HEK293 (cell line): ENCODE data around the gene RALGAPA2.

ENCODE experiments used
- CTCF ChIA-PET: fragments of 350-600 bp; formaldehyde crosslinking; extraction: SDS; loops from one replicate; lab custom pipeline; 2021; ENCODE audit warnings: antibody characterized with exemption; lab: Yijun Ruan, JAX
- POLR2A ChIA-PET: fragments of 300-600 bp; formaldehyde crosslinking; extraction: SDS; loops from one replicate; lab custom pipeline; 2020; ENCODE audit warnings: antibody characterized with exemption, inconsistent platforms; lab: Yijun Ruan, JAX
- H3K27ac ChIP-seq: fragments of 200-500 bp; sonication (Bioruptor generic); 2 replicates; pipeline ENCODE4 v1.5.1; 2014; ENCODE audit warnings: low read depth, low read length, control low read depth, inconsistent platforms; ENCODE audit errors: extremely low read depth
- H3K36me3 ChIP-seq, 2 experiments: fragments of 200-500 bp in 1 of 2; sonication (Bioruptor generic) in 1 of 2; 1 replicate in 1 of 2; 2 replicates in 1 of 2; pipeline ENCODE4 v1.5.1; 2014 to 2017; ENCODE audit warnings: inconsistent platforms in 2 of 2, low read length in 2 of 2; ENCODE audit not compliant: control insufficient read depth in 2 of 2, insufficient read depth in 1 of 2
- H3K4me1 ChIP-seq: fragments of 200-500 bp; sonication (Bioruptor generic); 2 replicates; pipeline ENCODE4 v1.5.1; 2014; ENCODE audit warnings: mild to moderate bottlenecking, low read length, inconsistent platforms; ENCODE audit not compliant: control insufficient read depth, insufficient read depth
- H3K4me3 ChIP-seq: 2 replicates; pipeline ENCODE4 v1.5.1; 2011; ENCODE audit warnings: low read depth, mild to moderate bottlenecking, control low read depth, low read length, moderate library complexity
- H3K9me3 ChIP-seq: fragments of 200-500 bp; sonication (Bioruptor generic); 2 replicates; pipeline ENCODE4 v1.5.1; 2014; ENCODE audit warnings: low read depth, low read length, inconsistent platforms; ENCODE audit not compliant: control insufficient read depth, insufficient read depth
- GLIS1 ChIP-seq: fragments of 450-650 bp; formaldehyde crosslinking; IDR thresholded peaks from 2 replicates; pipeline ENCODE4 v1.5.1; 2016; ENCODE audit warnings: missing biosample characterization, missing genetic modification characterization
- HOXA7 ChIP-seq: sonication (generic); formaldehyde crosslinking; IDR thresholded peaks from 2 replicates; pipeline ENCODE4 v1.8.1; 2022; ENCODE audit warnings: missing genetic modification reagents, borderline replicate concordance
- OVOL3 ChIP-seq: fragments of 450-650 bp; formaldehyde crosslinking; IDR thresholded peaks from 2 replicates; pipeline ENCODE4 v1.5.1; 2016; ENCODE audit warnings: missing biosample characterization, missing genetic modification characterization
- SP7 ChIP-seq: fragments of 450-650 bp; formaldehyde crosslinking; IDR thresholded peaks from 2 replicates; pipeline ENCODE4 v1.5.1; 2016; ENCODE audit warnings: missing biosample characterization, missing genetic modification characterization
- ZFHX2 ChIP-seq: fragments of 450-650 bp; formaldehyde crosslinking; conservative IDR thresholded peaks from 2 replicates; pipeline ENCODE4 v1.5.1; 2016; ENCODE audit warnings: missing biosample characterization, missing genetic modification characterization
- ZIC2 ChIP-seq: fragments of 450-650 bp; formaldehyde crosslinking; IDR thresholded peaks from 2 replicates; pipeline ENCODE4 v1.5.1; 2016; ENCODE audit warnings: missing biosample characterization, missing genetic modification characterization
- ZNF112 ChIP-seq: fragments of 450-650 bp; formaldehyde crosslinking; IDR thresholded peaks from 2 replicates; pipeline ENCODE4 v1.5.0; 2017; ENCODE audit warnings: missing biosample characterization, missing genetic modification characterization
- ZNF350 ChIP-seq: fragments of 450-650 bp; formaldehyde crosslinking; IDR thresholded peaks from 2 replicates; pipeline ENCODE4 v1.5.0; 2017; ENCODE audit warnings: missing biosample characterization, mild to moderate bottlenecking, missing genetic modification characterization
- ZNF423 ChIP-seq: fragments of 450-650 bp; formaldehyde crosslinking; IDR thresholded peaks from 2 replicates; pipeline ENCODE4 v1.5.1; 2016; ENCODE audit warnings: missing biosample characterization, missing genetic modification characterization
- ZNF510 ChIP-seq: fragments of 450-650 bp; formaldehyde crosslinking; IDR thresholded peaks from 2 replicates; pipeline ENCODE4 v1.5.1; 2018; ENCODE audit warnings: mild to moderate bottlenecking, missing genetic modification characterization, missing biosample characterization; ENCODE audit not compliant: insufficient replicate concordance
- ZNF629 ChIP-seq: fragments of 450-650 bp; formaldehyde crosslinking; IDR thresholded peaks from 2 replicates; pipeline ENCODE4 v1.5.1; 2017; ENCODE audit warnings: missing biosample characterization, missing genetic modification characterization
- ZNF76 ChIP-seq: fragments of 450-650 bp; formaldehyde crosslinking; IDR thresholded peaks from 2 replicates; pipeline ENCODE4; 2016; ENCODE audit warnings: low read depth, missing biosample characterization, missing genetic modification characterization, borderline replicate concordance
- ZNF837 ChIP-seq: fragments of 450-650 bp; formaldehyde crosslinking; IDR thresholded peaks from 2 replicates; pipeline ENCODE4 v1.5.1; 2016; ENCODE audit warnings: missing biosample characterization, missing genetic modification characterization
- TF ChIP-seq, protein P1 (sequence below): fragments of 450-650 bp; formaldehyde crosslinking; IDR thresholded peaks from 2 replicates; pipeline ENCODE4 v1.5.1; 2016; ENCODE audit warnings: missing biosample characterization, missing genetic modification characterization
- TF ChIP-seq, protein P2 (sequence below): fragments of 450-650 bp; formaldehyde crosslinking; optimal IDR thresholded peaks from 2 replicates; pipeline ENCODE3; 2016; ENCODE audit warnings: missing biosample characterization, mild to moderate bottlenecking, missing genetic modification characterization
- TF ChIP-seq, protein P3 (sequence below): fragments of 450-650 bp; formaldehyde crosslinking; IDR thresholded peaks from 2 replicates; pipeline ENCODE4 v1.5.1; 2017; ENCODE audit warnings: missing biosample characterization, missing genetic modification characterization
- TF ChIP-seq, protein P4 (sequence below): fragments of 450-650 bp; formaldehyde crosslinking; IDR thresholded peaks from 2 replicates; pipeline ENCODE4 v1.5.1; 2016; ENCODE audit warnings: missing biosample characterization, missing genetic modification characterization

The RALGAPA2 gene

DNA sequence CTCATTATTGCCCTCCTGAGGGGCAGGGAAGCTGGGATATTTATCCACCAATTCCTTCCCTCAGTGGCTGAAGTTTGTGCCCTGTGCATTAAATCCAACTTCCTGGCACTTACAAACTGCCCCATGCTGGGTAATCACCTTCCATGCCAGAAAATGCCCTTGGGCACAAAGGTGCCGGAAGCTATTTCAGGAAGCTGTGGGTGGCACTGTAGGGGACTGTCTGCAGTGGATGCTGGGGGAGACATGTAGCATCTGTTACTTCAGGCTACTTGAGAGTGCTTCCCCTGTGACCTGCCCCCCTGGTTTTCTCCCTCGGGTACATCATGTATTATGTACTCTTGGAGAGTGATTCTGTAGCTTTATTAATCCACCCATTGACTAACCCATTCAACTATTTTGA, 24.7 kb upstream of the RALGAPA2 start:
- POLR2A ChIA-PET = no interaction called here

DNA sequence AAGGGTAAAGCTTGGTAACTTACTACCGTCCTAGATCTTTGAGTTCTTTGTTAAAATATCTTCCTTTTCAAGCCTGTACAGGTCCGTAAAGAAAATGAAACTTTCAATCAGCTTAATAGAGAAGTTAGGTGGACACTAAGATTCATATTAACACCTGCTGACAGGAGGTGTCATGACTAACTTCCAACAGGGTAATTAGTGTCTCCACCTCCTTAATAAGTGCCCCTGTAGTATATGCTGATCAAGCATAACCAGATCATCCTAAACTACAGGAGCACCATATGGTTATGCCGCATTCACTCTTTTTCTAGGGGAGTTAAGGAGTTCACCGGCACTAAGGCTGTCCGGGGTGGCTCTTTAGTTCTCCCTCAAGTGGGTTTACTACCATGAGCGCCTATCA, 23.9 kb upstream of the RALGAPA2 start:
- Histone ChIP-seq H3K9me3 (no peaks in the 10 kb centered on the region), H3K36me3 (no peaks in the 10 kb centered on the region), H3K27ac (no peak overlapping the region), H3K4me1 (peaks cover 10% of the 10 kb centered on the region; the same call in 1 of the 2 replicates), H3K4me3 (no peak overlapping the region)
- ChIA-PET CTCF (no interaction called here), POLR2A (no interaction called here)
- no peak for TF ChIP-seq ZNF837
- TF ChIP-seq, protein P1, sequence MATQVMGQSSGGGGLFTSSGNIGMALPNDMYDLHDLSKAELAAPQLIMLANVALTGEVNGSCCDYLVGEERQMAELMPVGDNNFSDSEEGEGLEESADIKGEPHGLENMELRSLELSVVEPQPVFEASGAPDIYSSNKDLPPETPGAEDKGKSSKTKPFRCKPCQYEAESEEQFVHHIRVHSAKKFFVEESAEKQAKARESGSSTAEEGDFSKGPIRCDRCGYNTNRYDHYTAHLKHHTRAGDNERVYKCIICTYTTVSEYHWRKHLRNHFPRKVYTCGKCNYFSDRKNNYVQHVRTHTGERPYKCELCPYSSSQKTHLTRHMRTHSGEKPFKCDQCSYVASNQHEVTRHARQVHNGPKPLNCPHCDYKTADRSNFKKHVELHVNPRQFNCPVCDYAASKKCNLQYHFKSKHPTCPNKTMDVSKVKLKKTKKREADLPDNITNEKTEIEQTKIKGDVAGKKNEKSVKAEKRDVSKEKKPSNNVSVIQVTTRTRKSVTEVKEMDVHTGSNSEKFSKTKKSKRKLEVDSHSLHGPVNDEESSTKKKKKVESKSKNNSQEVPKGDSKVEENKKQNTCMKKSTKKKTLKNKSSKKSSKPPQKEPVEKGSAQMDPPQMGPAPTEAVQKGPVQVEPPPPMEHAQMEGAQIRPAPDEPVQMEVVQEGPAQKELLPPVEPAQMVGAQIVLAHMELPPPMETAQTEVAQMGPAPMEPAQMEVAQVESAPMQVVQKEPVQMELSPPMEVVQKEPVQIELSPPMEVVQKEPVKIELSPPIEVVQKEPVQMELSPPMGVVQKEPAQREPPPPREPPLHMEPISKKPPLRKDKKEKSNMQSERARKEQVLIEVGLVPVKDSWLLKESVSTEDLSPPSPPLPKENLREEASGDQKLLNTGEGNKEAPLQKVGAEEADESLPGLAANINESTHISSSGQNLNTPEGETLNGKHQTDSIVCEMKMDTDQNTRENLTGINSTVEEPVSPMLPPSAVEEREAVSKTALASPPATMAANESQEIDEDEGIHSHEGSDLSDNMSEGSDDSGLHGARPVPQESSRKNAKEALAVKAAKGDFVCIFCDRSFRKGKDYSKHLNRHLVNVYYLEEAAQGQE (tag by site-specific recombination) = no peak
- TF ChIP-seq ZNF510 (tag by site-specific recombination) = no peak
- TF ChIP-seq ZNF629 (tag by site-specific recombination) = no peak
- TF ChIP-seq ZIC2 (tag by site-specific recombination) = no peak
- TF ChIP-seq ZNF112 (tag by site-specific recombination) = no peak
- no peak for TF ChIP-seq HOXA7
- no peak for TF ChIP-seq ZNF423 (tag by site-specific recombination)
- TF ChIP-seq ZNF76 (tag by site-specific recombination) = no peak
- TF ChIP-seq ZFHX2 (tag by site-specific recombination) = no peak
- TF ChIP-seq ZNF350 (tag by site-specific recombination) = no peak
- TF ChIP-seq, protein P2, sequence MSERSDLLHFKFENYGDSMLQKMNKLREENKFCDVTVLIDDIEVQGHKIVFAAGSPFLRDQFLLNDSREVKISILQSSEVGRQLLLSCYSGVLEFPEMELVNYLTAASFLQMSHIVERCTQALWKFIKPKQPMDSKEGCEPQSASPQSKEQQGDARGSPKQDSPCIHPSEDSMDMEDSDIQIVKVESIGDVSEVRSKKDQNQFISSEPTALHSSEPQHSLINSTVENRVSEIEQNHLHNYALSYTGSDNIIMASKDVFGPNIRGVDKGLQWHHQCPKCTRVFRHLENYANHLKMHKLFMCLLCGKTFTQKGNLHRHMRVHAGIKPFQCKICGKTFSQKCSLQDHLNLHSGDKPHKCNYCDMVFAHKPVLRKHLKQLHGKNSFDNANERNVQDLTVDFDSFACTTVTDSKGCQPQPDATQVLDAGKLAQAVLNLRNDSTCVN (tag by site-specific recombination) = no peak
- TF ChIP-seq, protein P3, sequence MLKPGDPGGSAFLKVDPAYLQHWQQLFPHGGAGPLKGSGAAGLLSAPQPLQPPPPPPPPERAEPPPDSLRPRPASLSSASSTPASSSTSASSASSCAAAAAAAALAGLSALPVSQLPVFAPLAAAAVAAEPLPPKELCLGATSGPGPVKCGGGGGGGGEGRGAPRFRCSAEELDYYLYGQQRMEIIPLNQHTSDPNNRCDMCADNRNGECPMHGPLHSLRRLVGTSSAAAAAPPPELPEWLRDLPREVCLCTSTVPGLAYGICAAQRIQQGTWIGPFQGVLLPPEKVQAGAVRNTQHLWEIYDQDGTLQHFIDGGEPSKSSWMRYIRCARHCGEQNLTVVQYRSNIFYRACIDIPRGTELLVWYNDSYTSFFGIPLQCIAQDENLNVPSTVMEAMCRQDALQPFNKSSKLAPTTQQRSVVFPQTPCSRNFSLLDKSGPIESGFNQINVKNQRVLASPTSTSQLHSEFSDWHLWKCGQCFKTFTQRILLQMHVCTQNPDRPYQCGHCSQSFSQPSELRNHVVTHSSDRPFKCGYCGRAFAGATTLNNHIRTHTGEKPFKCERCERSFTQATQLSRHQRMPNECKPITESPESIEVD (tag by site-specific recombination) = no peak

More for the DNA sequence above, 24.7 kb upstream of the RALGAPA2 start:
- H3K36me3 ChIP-seq = no peaks in the 10 kb centered on the region
- TF ChIP-seq SP7 (tag by site-specific recombination) (no peak), OVOL3 (tag by site-specific recombination) (no peak), ZFHX2 (tag by site-specific recombination) (0 out of 2 replicates have a peak, but pooled peaks have one; percentile 17), GLIS1 (tag by site-specific recombination) (peak; percentile 75), ZIC2 (tag by site-specific recombination) (peak; percentile 88)
- TF ChIP-seq, protein P4, sequence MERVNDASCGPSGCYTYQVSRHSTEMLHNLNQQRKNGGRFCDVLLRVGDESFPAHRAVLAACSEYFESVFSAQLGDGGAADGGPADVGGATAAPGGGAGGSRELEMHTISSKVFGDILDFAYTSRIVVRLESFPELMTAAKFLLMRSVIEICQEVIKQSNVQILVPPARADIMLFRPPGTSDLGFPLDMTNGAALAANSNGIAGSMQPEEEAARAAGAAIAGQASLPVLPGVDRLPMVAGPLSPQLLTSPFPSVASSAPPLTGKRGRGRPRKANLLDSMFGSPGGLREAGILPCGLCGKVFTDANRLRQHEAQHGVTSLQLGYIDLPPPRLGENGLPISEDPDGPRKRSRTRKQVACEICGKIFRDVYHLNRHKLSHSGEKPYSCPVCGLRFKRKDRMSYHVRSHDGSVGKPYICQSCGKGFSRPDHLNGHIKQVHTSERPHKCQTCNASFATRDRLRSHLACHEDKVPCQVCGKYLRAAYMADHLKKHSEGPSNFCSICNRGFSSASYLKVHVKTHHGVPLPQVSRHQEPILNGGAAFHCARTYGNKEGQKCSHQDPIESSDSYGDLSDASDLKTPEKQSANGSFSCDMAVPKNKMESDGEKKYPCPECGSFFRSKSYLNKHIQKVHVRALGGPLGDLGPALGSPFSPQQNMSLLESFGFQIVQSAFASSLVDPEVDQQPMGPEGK = no peak
- no peak overlapping the region for H3K27ac ChIP-seq
- H3K4me3 ChIP-seq = no peak overlapping the region
- H3K4me1 ChIP-seq = peaks cover 3% of the 10 kb centered on the region; the same call in 1 of the 2 replicates
- CTCF ChIA-PET = no interaction called here
- H3K9me3 ChIP-seq = no peaks in the 10 kb centered on the region
